WTC11 (cell line): Measurements from ENCODE around the gene EVL. TPM values are rescaled to one million over a fixed set of nuclear protein-coding genes. Genes with fewer than 3 reads are reported as not detected.

Experiments
- ATAC-seq: fragments of 200-7000 bp; cut with Tn5 transposase; 2 replicates; pipeline ENCODE4 v1.10.0; 2021; ENCODE audit warnings: mild to moderate bottlenecking, moderate library complexity
- CTCF ChIA-PET: fragments of 300-600 bp; sonication (Branson Sonifier 250); formaldehyde crosslinking; loops from one replicate; lab custom pipeline; 2021; ENCODE audit warnings: antibody characterized with exemption; lab: Charles Lee
- POLR2A ChIA-PET: fragments of 350-600 bp; sonication (Branson Sonifier 250); formaldehyde crosslinking; loops from one replicate; lab custom pipeline; 2021; ENCODE audit warnings: antibody characterized with exemption; lab: Charles Lee
- DNase-seq: peaks from one replicate; pipeline ENCODE4 v3.0.0; 2021; ENCODE audit warnings: low spot score
- H3K27ac Mint-ChIP-seq: 2 replicates; pipeline ENCODE4 v1.8.0; 2021; ENCODE audit warnings: mixed read lengths
- H3K27me3 Mint-ChIP-seq: 2 replicates; pipeline ENCODE4 v1.8.0; 2021; ENCODE audit warnings: low read depth, mild to moderate bottlenecking, moderate library complexity, mixed read lengths
- H3K36me3 Mint-ChIP-seq: 2 replicates; pipeline ENCODE4 v1.8.0; 2021; ENCODE audit warnings: mixed read lengths
- H3K4me1 Mint-ChIP-seq: 2 replicates; pipeline ENCODE4 v1.8.0; 2022; ENCODE audit warnings: mixed read lengths
- H3K4me3 Mint-ChIP-seq: 2 replicates; pipeline ENCODE4 v1.8.0; 2021; ENCODE audit warnings: mild to moderate bottlenecking, moderate library complexity, mixed read lengths
- H3K9me3 Mint-ChIP-seq: 2 replicates; pipeline ENCODE4 v1.8.0; 2021; ENCODE audit warnings: mixed read lengths
- ATF1 ChIP-seq: sonication (generic); formaldehyde crosslinking; IDR thresholded peaks from 2 replicates; pipeline ENCODE4 v1.8.1; 2023; ENCODE audit warnings: mild to moderate bottlenecking, moderate library complexity, missing genetic modification reagents
- ATF3 ChIP-seq: sonication (generic); formaldehyde crosslinking; conservative IDR thresholded peaks from 2 replicates; pipeline ENCODE4 v1.8.1; 2022; ENCODE audit warnings: mild to moderate bottlenecking, missing genetic modification reagents
- ATF6 ChIP-seq: sonication (generic); formaldehyde crosslinking; IDR thresholded peaks from 2 replicates; pipeline ENCODE4 v1.8.1; 2023; ENCODE audit warnings: mild to moderate bottlenecking, missing genetic modification reagents
- CTCF ChIP-seq: fragments of 200-600 bp; IDR thresholded peaks from 2 replicates; pipeline ENCODE4 v1.8.0; 2022; ENCODE audit warnings: antibody characterized with exemption
- E2F4 ChIP-seq: sonication (generic); formaldehyde crosslinking; IDR thresholded peaks from 2 replicates; pipeline ENCODE4 v1.8.1; 2022; ENCODE audit warnings: low read depth, mild to moderate bottlenecking, moderate library complexity, missing genetic modification reagents, borderline replicate concordance
- GABPB1 ChIP-seq: sonication (generic); formaldehyde crosslinking; IDR thresholded peaks from 2 replicates; pipeline ENCODE4 v1.8.1; 2023; ENCODE audit warnings: mild to moderate bottlenecking, missing genetic modification reagents
- GTF2I ChIP-seq: fragments of 250-450 bp; sonication (Bioruptor Pico); conservative IDR thresholded peaks from 2 replicates; pipeline ENCODE4 v1.4.0; 2021; ENCODE audit warnings: mild to moderate bottlenecking
- JAZF1 ChIP-seq: fragments of 250-450 bp; sonication (Bioruptor Pico); IDR thresholded peaks from 2 replicates; pipeline ENCODE4 v1.9.0; 2021; ENCODE audit warnings: moderate library complexity, mild to moderate bottlenecking, inconsistent platforms
- MXD4 ChIP-seq: fragments of 250-450 bp; sonication (Bioruptor Pico); IDR thresholded peaks from 2 replicates; pipeline ENCODE4 v1.8.0; 2021; ENCODE audit warnings: mild to moderate bottlenecking, moderate library complexity, borderline replicate concordance
- NFYB ChIP-seq: sonication (generic); formaldehyde crosslinking; conservative IDR thresholded peaks from 2 replicates; pipeline ENCODE4 v1.8.0; 2022; ENCODE audit warnings: low read depth, missing genetic modification reagents
- NR2C2 ChIP-seq: sonication (generic); formaldehyde crosslinking; IDR thresholded peaks from 2 replicates; pipeline ENCODE4 v1.8.0; 2022; ENCODE audit warnings: mild to moderate bottlenecking, missing genetic modification reagents
- RORB ChIP-seq: fragments of 250-450 bp; sonication (Bioruptor Pico); IDR thresholded peaks from 2 replicates; pipeline ENCODE4 v1.9.0; 2021; ENCODE audit warnings: mild to moderate bottlenecking
- SMAD3 ChIP-seq: sonication (generic); formaldehyde crosslinking; IDR thresholded peaks from 2 replicates; pipeline ENCODE4 v1.8.0; 2022; ENCODE audit warnings: missing genetic modification reagents, mild to moderate bottlenecking, borderline replicate concordance
- TP53 ChIP-seq: sonication (generic); formaldehyde crosslinking; IDR thresholded peaks from 2 replicates; pipeline ENCODE4 v1.8.1; 2023; ENCODE audit warnings: mild to moderate bottlenecking, missing genetic modification reagents
- ZNF138 ChIP-seq: sonication (generic); formaldehyde crosslinking; conservative IDR thresholded peaks from 2 replicates; pipeline ENCODE4 v1.8.1; 2022; ENCODE audit warnings: mild to moderate bottlenecking, moderate library complexity, missing genetic modification reagents
- ZNF281 ChIP-seq: sonication (generic); formaldehyde crosslinking; IDR thresholded peaks from 2 replicates; pipeline ENCODE4 v1.8.0; 2023; ENCODE audit warnings: mild to moderate bottlenecking, missing genetic modification reagents
- ZNF396 ChIP-seq: fragments of 250-450 bp; sonication (Bioruptor Pico); IDR thresholded peaks from 2 replicates; pipeline ENCODE4 v1.8.0; 2021; ENCODE audit warnings: mild to moderate bottlenecking, moderate library complexity, borderline replicate concordance
- ZSCAN18 ChIP-seq: fragments of 250-450 bp; sonication (Bioruptor Pico); IDR thresholded peaks from 2 replicates; pipeline ENCODE4 v2.1.2; 2022; ENCODE audit warnings: mild to moderate bottlenecking, moderate library complexity
- total RNA-seq: library from RNA; stranded (reverse); gene quantifications from 3 replicates; pipeline ENCODE4 v1.2.3, GENCODE V29; 2021

EVL gene
- total RNA-seq, 1 experiment from 2014 or later = 60.8 TPM

- Mint-ChIP-seq H3K27ac (no peak overlapping the region), H3K9me3 (no peaks in the 10 kb centered on the region), H3K4me3 (no peak overlapping the region), H3K36me3 (no peaks in the 10 kb centered on the region), H3K27me3 (peaks cover 28% of the 10 kb centered on the region), H3K4me1 (no peaks in the 10 kb centered on the region)
- ChIA-PET POLR2A (no interaction called here), CTCF (interaction anchor here (1.3 kb wide), 1 partner anchor 69 kb away, joined by 3 read pairs; no protein-coding TSS in a partner anchor)
- ATAC-seq (no peak), DNase-seq (no peak)
- TF ChIP-seq NFYB = no peak
- TF ChIP-seq GTF2I = no peak
Measured at GRCh38 chr14:100033347-100034075, 31.7 kb upstream of the EVL start.

- TF ChIP-seq NFYB = no peak
- TF ChIP-seq ATF6 (CRISPR knock-in tag) = no peak
- TF ChIP-seq ZSCAN18 (CRISPR knock-in tag) = no peak
- no peak for TF ChIP-seq CTCF
- no peak for TF ChIP-seq SMAD3 (CRISPR knock-in tag)
- no peak for TF ChIP-seq E2F4 (CRISPR knock-in tag)
- no peak for TF ChIP-seq ATF1 (CRISPR knock-in tag)
- no peak for TF ChIP-seq JAZF1 (CRISPR knock-in tag)
- TF ChIP-seq GABPB1 (CRISPR knock-in tag) = no peak
- TF ChIP-seq ATF3 (CRISPR knock-in tag) = no peak
- TF ChIP-seq RORB (CRISPR knock-in tag) = no peak
- TF ChIP-seq ZNF396 (CRISPR knock-in tag) = no peak
- no peak for TF ChIP-seq NR2C2
- no peak for TF ChIP-seq ZNF138 (CRISPR knock-in tag)
- TF ChIP-seq MXD4 (CRISPR knock-in tag) = no peak
- no peak for TF ChIP-seq TP53 (CRISPR knock-in tag)
- no peak for TF ChIP-seq ZNF281 (CRISPR knock-in tag)
- TF ChIP-seq, all 79 proteins: peak for 0
- no peak for ATAC-seq
- CTCF ChIA-PET = interaction anchor here (1.1 kb wide), 1 partner anchor 39 kb away, joined by 3 read pairs; no protein-coding TSS in a partner anchor
- Mint-ChIP-seq H3K4me3 (no peak overlapping the region), H3K27me3 (peaks cover 18% of the 10 kb centered on the region), H3K4me1 (no peaks in the 10 kb centered on the region), H3K9me3 (no peaks in the 10 kb centered on the region), H3K36me3 (no peaks in the 10 kb centered on the region), H3K27ac (no peak overlapping the region)
- DNase-seq = no peak
- POLR2A ChIA-PET = no interaction called here
Measured at GRCh38 chr14:100034468-100034867, 30.8 kb upstream of the EVL start.
